ENCODE results near the gene MOV10L1.
"Not testable (repeated sequence)": the region's sequence is repeated elsewhere in the genome, so short reads cannot be mapped to it uniquely, and the experiment has no call there.

Gene MOV10L1

GRCh38 chr22:50192436-50193204, 102.8 kb downstream of the MOV10L1 start:
- no peak for DNase-seq

GRCh38 chr22:50193621-50194020, 103.8 kb downstream of the MOV10L1 start:
- no peak for DNase-seq

- no peak for DNase-seq
These were observed 104.4 kb downstream of the MOV10L1 start for GRCh38 chr22:50194037-50194805.

GRCh38 chr22:50196256-50196655, 106.5 kb downstream of the MOV10L1 start:
- no peak for DNase-seq

GRCh38 chr22:50197000-50197800, 107.4 kb downstream of the MOV10L1 start:
- no peak for DNase-seq

GRCh38 chr22:50197856-50198623, 108.2 kb downstream of the MOV10L1 start:
- no peak for DNase-seq

GRCh38 chr22:50198624-50199017, 108.8 kb downstream of the MOV10L1 start:
- DNase-seq, result no peak

- DNase-seq, result no peak
These were observed 109.5 kb downstream of the MOV10L1 start for GRCh38 chr22:50199251-50199721.

- DNase-seq, result no peak
These were observed 110.1 kb downstream of the MOV10L1 start for GRCh38 chr22:50199829-50200460.

GRCh38 chr22:50200461-50201190, 110.8 kb downstream of the MOV10L1 start, which contains the start of gene SELENOO:
SELENOO (plus strand) TSS chr22:50201011; CDS start chr22:50201037, 26 bp downstream.
- DNase-seq, result peak; percentile 53

GRCh38 chr22:50201191-50202129, 111.7 kb downstream of the MOV10L1 start:
- no peak for DNase-seq

- DNase-seq, result no peak
These were observed 112.4 kb downstream of the MOV10L1 start for GRCh38 chr22:50202130-50202666.

GRCh38 chr22:50203288-50203687, 113.5 kb downstream of the MOV10L1 start:
- no peak for DNase-seq

- DNase-seq, result no peak
These were observed 114.8 kb downstream of the MOV10L1 start for GRCh38 chr22:50204571-50204970.

GRCh38 chr22:50204998-50205397, 115.2 kb downstream of the MOV10L1 start:
- DNase-seq, result not testable (repeated sequence)

- no peak for DNase-seq
These were observed 116.2 kb downstream of the MOV10L1 start for GRCh38 chr22:50205781-50206569.

GRCh38 chr22:50206599-50206998, 116.8 kb downstream of the MOV10L1 start:
- DNase-seq, result no peak

- no peak for DNase-seq
These were observed 117.8 kb downstream of the MOV10L1 start for GRCh38 chr22:50207383-50208140.
